NCI-H524 treated with DMSO at 0.1 percent for 48 hours (cell line): ENCODE data around the gene ETV6.

ENCODE experiments used
- DNase-seq: peaks from one replicate; lab custom pipeline; 2025; lab: John Stamatoyannopoulos, UW

The ETV6 gene

GRCh38 chr12:11718105-11718504 lies 68.6 kb downstream of the ETV6 start:
- DNase-seq: no peak

- no peak for DNase-seq
These were observed 69.3 kb downstream of the ETV6 start for GRCh38 chr12:11718768-11719253.

DNA sequence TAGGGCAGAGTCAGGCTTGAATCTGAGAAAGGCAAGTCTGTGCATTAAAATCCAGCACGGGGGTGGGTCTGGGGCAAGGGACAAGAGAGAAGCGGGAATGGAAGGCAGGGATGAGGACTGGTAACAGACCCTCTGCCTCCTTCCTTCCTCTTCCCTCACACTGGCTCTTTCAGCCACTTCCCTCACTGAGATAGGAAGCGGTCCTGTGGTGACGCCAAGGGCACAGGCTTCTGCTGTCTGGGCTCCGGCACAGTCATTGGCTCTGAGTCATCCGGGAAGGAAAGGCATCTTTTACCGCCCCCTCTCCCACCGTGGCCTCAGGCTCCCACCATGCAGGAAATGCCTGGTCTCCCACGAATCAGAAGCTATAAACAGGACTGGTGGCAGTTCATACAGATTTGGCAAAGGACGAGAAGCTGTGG lies 70.2 kb downstream of the ETV6 start:
- no peak for DNase-seq

DNA sequence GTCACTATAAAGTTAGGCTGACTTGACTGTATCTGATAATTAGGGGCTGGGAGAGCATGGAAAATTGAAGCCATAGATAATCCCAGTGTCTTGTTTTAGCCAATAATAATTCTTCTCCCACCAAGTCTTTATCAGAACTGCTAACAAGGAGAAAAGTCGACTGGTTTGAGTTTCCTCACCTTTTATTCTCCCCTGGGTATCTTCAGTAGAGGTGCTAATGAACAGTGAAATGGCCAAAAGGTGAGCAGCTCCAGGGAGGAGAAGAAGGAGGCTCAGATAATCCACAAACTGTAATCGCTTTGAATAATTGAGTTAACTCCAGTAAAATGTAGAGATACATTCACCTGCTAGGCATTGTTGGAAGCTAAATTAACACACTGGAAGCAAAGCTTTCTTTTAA lies 72.6 kb downstream of the ETV6 start:
- no peak for DNase-seq

GRCh38 chr12:11722578-11723138 lies 73.2 kb downstream of the ETV6 start:
- DNase-seq: no peak

DNA sequence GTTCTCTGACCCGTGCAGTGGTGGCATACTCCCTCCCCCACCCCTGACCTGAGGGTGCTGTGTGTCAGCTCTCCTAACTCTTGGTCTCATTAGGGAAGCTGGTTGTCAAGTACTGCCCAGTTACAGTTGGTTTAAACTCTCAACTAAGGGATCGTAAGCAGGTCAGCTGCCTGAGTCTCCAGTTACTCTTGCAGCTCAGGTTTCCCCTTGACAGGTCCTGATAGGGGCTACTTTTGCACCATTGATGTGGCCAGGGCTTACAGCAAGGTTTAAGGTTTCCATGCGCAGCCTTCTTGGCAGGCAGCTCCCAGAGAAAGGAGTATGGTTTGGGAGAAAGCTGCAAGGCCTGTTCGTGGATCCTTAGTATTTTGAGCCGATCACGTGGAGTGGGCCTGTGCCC lies 74.5 kb downstream of the ETV6 start:
- no peak for DNase-seq

DNA sequence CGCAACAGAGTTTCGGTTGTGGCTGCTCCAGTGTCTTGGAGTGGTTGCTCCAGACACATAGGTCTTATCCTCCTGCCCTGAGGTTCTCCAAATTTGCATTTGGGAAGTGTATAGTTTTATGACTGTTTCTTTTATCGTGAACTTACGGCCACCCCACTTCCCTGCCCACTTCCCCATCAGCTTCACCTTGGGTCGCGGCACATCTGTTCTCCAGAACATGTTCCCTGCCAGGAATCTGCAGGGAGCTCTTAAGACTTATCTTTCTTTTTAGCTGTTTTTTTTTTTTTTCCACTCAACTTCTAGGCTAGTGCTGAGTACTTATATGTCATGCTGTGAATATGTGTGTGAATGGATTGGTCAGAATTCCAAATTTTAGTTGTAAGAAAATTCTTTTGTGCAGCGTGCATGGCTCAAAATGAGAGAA lies 75.4 kb downstream of the ETV6 start:
- DNase-seq: no peak

DNA sequence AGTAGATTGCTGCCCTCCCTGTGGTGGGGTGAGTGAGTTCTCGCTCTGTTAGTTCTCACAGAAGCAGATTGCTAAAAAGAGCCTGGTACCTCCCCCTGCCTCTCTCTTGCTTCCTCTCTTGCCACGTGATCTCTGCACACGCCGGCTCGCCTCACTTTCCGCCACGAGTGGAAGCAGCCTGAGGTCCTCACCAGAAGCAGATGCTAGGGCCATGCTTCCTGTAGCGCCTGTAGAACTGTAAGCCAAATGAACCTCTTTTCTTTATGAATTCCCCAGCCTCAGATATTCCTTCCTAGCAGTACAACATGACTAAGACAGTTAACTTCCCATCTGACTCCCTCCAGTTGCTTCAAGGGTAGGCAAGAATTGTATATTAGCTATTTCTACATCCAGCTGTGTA lies 76.2 kb downstream of the ETV6 start:
- no peak for DNase-seq

DNA sequence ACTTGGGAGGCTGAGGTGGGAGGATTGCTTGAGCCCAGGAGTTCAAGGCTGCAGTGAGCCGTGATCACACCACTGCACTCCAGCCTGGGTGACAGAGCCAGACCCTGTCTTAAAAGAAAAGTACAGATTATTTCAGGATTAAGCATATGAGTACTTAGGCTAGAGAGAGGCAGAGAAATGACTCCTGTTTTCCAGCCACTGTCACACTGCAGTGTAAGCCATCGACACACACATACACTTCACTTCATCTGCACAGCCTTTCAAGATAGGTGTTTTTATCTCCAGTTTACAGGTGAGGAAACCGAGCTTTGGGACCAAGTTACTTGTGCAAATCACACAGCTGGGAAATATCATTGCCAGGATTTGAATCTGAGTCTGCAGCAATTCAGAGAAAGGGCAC lies 77.2 kb downstream of the ETV6 start:
- no peak for DNase-seq

- no peak for DNase-seq
These were observed 77.7 kb downstream of the ETV6 start for GRCh38 chr12:11727133-11727664.

GRCh38 chr12:11728154-11728755 lies 78.8 kb downstream of the ETV6 start:
- no peak for DNase-seq

GRCh38 chr12:11729008-11729407 lies 79.5 kb downstream of the ETV6 start:
- DNase-seq: no peak

DNA sequence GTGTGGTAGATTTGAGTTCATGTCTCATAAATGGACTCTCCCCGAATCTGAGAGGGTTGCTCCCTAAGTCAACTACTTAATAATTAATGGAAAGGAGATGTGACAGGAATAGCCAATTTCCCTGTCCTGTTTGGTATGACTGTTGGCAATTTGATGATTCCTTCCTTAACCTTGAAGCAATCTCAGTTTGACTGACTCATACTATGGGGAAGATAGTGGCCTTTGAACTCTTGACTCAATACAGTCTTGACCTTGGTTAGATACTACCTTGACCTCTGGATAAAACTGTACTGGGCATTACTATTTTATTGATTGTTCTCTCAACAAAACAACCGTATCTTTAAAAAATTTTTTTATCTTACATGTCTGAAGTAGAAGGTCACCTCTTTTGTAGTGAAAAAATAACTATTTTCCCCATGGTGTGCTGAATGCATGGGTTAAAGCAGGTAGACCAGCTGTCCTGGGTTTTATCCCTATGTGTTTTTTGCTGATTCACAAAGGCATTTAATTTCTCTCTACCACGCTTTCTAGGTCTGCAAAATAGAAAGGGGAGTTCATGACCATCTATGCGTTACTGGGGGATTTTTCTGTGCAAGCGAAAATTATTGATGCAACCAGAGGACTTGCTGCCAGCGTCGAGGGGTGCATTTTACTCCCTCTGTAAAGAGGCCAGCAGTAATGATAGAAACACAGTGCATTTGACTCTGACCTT lies 80.1 kb downstream of the ETV6 start:
- DNase-seq: no peak

- no peak for DNase-seq
These were observed 81.0 kb downstream of the ETV6 start for GRCh38 chr12:11730299-11731041.

DNA sequence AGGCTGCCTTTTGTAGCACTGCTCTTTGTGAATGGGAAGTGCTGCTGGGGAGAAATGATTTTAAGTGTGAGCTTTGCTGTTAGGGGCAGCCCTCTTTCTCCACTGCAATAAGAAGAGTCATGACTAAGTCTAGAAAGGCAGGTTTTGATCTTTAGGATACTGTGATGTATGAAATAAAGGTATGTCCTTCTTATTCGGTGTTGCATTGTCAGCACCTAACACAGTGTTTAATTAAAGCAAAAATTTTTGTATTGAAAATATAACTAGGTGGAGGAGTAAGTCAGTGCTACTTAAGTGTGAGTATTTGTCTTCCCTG lies 81.5 kb downstream of the ETV6 start:
- DNase-seq: no peak

DNA sequence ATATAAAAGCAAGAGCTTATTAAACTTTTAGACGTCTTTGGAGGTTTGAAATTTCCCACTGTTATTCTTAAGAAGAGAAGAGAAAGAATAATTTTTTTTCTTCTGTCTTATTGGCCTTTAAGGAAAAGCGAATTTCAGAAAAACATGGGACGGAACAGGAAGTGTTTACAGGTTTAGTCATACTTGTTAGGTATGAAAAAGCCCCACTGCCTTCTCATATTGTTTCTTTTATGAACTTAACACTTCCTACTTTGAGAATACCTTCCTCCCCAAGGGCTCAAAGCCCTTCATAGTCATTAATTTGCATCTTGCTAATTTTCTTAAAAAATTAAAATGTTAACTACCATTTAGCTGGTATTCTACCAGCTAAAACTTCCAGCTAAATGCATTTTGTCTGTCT lies 82.0 kb downstream of the ETV6 start:
- no peak for DNase-seq

- no peak for DNase-seq
These were observed 82.5 kb downstream of the ETV6 start for GRCh38 chr12:11732023-11732422.

- DNase-seq: no peak
These were observed 83.2 kb downstream of the ETV6 start for GRCh38 chr12:11732715-11733114.

DNA sequence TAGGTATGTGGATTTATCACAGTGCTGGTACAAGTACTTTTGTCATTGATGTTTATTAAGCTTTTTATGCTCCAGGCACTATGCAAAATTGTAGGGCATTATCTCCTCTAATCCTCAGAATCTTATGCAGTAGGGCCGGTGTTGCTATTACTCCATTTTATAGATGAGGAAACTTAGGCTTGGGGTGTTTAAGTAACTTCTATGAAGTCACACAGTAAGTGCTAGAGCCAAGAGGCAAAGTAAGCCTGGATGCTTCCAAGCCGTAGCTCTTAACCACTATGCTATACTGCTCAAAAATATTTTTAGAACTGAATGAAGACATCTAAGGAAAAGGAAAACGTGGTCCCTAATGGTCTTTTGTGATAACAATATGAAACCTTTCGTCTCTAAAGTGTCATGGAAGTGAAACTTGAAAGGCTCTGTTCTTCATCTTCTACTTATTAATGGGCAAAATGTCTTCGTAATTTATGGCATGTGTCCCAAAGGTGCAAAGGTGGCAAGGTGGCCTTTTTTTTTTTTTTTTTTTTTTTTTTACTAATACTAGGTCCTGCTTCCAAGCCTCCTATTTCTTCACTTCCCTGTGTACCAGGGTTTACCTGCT lies 85.2 kb downstream of the ETV6 start:
- DNase-seq: no peak

GRCh38 chr12:11738450-11738849 lies 89.0 kb downstream of the ETV6 start:
- DNase-seq: no peak

DNA sequence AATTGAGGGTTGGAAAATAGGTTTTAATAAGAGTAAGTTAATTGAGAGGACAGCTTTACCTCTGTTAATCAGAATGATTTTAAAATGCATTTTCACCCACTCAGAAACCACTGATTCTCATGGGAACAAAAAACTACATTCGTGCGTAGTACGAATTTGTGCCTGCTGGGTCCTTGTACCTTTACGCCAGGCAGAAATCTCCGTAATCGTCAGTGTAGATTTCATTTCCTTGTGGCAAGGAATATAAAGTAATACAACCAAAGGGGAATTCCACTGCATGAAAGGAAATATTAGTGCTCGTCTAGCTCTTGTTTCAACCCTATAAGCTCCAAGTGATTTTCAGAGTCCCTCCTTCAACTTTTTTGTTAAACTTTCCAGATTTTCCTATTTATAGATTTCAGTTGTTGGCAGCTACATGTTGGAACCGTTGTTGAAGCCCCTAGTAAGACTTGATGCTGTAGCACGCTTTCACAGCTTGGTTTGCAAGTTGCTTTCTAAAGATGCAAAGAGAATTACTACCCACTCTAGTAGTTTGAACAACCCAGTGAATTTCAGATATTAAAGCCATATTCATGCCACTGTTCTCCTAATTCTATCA lies 90.6 kb downstream of the ETV6 start:
- DNase-seq: no peak
